ENCODE results near the gene ERBB4.
A peak's percentile ranks its signal among the peaks of the same experiment; 100 is the strongest.
"Not testable (repeated sequence)": the region's sequence is repeated elsewhere in the genome, so short reads cannot be mapped to it uniquely, and the experiment has no call there.

Gene ERBB4

DNA sequence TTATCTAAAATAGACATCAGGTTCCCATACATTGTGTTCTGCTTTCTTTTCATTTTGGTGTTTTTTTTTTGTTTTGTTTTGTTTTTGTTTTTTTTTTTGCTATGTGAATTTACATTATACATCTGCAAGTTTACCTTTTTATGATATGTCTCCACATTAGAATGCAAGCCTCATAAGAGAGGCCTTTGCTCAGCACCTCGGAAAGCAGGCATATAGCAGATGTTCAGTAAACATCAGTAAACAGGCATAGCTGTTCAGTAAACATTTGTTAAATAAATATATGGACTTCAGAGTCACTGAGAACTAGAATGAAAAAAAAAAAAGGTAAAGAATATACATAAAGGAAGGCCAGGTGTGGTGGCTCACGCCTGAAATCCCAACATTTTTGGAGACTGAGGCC is 405.3 kb downstream of the ERBB4 start:
- DNase-seq = no peak

DNA sequence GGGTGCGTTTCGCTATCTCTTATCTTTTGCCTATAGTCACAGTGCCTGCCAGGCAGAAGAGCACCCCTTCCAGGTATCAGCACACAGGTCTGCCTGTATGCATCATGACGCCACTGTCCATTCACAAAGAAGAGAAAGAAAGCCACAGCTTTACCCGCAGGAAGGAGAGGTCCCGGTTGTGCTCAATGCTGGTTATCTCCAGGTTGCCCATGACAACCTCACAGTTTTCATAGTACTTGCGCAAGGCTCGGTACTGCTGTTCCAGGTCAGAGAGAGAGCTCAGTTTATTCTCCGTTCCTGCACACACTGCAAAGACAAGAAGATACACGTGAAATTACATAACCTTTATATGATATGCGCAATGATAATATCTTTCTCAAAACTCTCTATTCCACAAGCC is 414.0 kb downstream of the ERBB4 start:
- no peak for DNase-seq

DNA sequence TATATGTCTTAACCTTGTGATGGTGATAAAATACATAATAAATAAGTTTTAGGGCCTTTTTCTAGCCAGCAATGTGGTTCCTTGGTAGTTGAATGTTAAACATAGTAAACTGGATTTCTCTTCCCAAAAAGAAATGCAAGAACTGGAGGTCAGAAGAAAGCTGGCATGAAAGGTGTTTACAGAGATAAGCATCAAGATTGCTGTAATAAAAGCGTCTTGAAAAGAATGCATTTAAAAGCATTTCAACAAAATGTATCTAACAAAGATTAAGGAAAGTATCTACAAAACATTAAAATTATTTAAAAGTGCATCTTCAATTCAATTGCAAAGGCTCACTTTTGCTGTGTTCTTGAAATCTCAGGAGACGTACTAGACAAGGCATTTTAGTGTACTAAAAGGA is 419.0 kb downstream of the ERBB4 start:
- DNase-seq = no peak

DNA sequence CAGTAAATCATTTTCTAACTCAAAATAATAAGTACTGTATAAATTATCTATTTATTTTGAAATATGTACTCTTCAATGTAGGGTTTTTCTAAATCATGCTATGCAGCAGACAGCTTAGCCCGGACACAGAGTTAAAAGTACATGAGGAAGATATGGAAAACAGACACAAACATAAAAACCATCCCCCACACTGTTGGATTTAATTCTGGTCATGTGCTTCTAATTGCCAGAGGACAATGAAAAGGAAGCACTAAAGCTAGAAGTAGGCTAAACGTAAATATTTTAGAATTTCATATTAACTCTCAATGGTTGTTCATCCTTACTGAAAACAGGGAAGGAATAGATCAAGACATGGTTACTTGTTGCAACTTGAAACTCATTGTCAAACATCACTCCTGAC is 420.7 kb downstream of the ERBB4 start:
- peak; percentile 2 for DNase-seq

DNA sequence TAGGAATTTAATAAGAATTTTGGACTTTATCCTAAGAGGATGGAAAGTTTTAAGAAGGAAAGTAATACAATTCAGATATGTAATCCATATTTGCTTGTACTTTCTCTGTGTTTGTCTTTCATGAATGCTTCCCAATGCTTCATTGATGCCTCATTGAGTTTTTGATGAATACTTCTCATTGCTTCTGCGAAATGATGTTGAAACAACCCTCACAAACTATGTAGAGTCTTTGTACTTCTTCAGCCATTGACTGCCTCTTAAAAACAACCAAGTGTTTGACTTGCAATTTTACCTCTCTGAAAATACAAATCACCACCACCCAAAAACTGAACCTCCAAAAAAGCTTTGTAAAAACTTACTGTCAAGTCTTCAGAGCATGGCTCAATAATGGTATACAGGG is 424.1 kb downstream of the ERBB4 start:
- no peak for DNase-seq

DNA sequence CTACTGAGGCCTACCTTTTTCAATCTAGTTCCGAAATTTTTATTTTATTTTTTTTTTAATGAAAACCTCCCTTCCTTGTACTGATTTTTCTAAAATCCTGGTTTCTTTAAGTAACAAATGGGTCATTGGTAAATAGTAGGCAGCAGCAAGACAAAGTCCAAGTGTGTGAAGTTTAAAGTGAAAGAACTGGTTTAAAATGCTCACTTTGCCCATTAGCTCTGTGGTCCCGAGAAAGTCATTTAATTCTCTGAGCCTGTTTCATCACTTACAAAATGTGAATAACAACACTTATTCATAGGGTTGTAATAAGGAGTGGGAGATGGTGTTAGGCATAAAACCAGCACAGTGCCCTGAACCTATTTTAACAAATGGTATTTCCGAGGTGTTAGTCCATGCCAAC is 426.2 kb downstream of the ERBB4 start:
- DNase-seq = no peak

DNA sequence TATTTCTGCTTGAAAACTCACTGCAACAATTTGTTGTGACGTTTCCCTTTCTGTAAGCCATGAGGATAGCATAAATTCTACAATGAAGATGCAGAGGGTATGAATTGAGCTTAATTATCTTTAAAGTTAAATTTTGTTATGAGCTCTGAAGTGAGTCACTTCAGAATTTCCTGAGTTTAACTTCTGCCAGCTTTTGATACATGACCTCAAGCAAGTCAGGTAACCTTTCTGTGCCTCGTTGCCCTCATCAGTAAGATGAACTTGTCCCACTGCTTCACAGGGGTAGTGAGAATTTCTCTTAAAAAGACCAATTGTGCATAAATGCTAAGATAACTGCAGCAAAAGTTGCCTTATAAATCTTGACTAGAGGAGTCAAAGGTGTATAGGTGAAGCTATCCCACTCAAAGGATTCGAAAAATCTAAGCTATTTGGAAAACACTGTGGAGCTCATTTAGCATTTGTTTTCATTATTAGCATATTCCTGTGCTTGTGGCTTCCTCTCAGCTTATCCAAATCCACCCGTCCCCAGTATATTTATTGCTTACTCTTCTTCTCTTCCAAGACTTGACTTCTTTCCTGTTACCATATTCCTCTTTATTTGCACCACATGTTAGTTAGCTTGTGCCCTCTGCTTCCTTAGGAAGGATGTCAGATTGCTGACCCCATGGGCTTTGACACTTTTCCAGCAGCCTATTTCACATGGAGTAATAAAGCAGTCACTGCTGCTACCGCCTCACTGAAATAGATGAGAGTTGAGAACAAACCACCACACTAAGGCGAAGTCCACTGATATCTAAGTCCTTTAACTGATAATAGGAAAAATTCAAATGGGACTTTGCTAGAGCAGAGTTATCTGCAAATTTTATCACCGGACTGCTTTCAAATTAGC is 428.6 kb downstream of the ERBB4 start:
- DNase-seq = no peak

DNA sequence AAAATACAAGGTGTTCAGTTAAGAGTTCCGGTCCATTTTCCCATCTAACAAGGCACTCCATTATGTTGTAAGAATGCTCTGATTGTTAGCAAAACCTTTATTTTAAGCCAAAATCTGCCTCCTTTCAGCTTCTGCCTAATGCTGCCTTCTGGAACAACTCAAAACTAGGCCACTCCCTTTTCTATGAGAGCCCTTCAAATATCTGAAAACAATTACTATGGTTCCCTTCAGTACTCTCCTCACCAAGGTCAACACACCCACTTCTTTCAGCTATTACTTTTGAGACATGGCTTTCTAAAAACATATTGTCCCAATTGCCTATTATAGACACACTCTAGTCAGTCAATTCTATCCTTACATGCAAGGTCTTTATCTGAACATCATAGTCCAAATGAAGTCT is 429.4 kb downstream of the ERBB4 start:
- no peak for DNase-seq

DNA sequence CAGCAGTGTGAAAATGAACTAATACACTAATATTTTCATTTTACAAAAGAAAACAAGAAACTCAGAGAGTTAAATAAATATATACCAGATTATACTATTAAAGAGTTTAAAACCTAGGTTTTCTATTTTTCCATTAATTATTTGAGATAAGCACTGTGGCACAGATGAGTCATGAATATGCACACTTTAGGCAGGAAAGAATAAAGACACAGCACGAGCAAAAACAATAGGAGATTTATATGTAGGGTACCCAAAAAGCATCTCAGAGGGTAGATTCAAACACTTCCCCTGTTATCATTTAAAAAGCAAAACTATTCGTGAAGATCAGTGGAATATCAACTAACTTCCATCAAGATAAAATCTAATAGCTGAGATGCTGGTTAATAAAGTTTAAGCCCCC is 430.6 kb downstream of the ERBB4 start:
- no peak for DNase-seq

DNA sequence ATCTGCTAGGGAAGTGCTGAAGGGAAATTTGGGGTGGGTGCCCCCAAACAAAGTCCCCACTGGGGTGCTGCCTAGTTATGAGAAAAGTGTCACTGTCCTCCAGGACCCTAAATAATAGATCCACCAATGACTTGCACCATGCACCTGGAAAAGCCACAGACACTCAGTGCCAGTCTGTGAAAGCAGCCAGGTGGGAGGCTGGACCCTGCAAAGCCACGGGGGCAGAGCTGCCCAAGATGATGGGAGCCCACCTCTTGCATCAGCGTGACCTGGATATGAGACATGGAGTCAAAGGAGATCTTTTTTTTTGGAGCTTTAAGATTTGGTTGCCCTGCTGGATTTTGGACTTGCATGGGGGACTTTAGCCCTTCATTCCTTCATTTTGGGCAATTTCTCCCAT is 431.6 kb downstream of the ERBB4 start:
- no peak for DNase-seq

DNA sequence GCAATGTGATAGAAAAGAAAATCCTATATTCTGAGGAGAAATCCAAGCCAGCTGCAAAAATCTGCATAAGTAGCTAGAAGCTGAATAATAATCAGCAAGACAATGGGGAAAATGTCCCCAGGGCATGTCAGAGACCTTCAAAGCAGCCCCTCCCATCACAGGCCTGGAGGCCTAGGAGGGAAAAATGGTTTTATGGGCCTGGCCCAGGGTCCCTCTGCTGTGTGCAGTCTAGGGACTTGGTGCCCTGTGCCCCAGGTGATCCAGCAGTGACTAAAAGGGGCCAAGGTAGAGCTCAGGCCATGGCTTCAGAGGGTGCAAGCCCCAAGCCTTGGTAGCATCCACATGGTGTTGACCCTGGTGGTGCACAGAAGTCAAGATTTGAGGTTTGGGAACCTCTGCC is 432.1 kb downstream of the ERBB4 start:
- DNase-seq = not testable (repeated sequence)

DNA sequence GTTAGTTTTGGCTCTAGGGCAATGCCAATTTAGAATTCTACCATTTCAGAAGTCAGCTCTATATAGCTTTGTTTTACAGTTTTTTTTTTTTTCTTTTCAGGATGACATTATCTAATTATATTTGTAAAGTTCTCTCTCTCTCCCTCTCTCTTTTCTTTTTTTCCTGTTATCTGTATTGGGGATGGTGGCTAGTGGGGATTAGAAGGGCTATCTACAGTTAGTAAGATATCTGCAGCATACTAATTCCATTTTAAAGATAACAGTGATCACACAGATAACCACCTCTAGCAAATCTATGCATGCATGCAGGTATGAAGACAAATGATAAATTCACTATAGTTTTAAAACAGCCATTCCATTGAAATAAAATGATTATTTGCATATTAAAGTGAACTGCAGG is 438.9 kb downstream of the ERBB4 start:
- DNase-seq = no peak

DNA sequence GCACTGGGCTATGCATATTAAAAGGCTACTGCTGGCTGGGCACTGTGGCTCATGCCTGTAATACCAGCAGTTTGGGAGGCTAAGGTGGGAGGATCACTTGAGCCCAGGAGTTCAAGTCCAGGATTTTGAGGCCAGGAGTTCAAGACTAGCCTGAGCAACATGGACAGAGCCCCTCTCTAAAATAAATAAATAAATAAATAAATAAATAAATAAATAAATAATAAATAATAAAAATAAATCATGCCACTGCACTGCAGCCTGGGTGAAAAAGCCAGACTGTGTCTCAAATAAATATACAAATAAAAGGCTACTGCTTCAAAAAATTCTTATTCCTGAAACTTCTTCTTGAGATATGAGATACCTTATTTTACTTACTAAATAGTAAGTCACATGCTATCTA is 439.6 kb downstream of the ERBB4 start:
- no peak for DNase-seq

DNA sequence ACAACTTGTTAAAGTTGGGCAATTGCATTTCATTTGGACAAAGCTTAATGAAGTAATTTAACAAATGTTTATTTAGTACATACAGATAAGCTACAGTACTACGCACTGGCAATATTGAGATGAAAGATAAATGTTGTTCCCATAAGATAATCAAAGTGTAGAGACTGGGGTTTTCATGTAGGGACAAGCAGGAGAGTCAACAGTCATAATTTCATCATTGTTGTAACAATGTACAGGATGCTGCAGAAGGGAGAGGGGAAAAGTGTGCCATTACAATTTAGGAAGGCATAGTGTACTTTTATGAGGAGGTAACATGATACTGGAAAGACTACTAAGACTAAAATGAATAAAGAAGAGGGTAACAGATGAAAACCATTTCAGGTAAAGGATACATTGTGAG is 441.6 kb downstream of the ERBB4 start:
- DNase-seq = no peak

DNA sequence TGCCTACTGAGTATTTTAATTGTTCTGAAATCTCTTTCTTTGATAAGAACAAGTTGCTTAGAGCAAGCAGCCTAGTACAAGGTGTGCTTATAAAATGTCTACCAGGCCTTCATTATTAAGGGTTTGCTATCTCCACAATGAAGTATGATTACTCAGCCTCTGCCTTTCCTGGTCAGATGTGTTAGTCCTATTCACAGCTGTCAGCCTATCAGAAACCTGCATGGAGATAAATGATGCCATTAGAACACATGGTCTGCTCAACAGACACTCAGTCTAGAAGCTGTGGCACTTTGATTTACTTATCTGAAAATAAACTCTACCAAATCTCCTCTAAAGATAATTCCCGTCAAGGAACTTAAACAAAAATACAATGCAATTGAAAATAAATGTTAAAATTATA is 448.7 kb downstream of the ERBB4 start:
- DNase-seq = no peak

DNA sequence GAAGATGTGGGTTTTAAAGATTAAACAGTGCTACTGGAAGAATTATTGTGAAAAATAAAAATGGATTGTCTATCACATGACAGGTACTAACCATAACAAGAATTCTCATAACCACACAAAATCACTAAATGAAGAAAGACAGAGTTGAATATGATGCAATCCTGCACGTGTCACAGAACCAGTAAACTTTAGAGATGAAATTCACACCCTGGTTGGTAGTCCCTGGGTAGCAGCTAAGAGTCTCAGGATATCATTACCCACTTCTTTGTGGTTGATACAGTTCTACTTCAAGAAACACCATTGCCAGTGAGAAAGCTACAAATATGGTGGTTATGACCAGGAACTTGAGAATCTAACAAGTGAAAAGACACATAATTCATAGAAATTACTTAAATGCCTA is 450.2 kb downstream of the ERBB4 start:
- no peak for DNase-seq

DNA sequence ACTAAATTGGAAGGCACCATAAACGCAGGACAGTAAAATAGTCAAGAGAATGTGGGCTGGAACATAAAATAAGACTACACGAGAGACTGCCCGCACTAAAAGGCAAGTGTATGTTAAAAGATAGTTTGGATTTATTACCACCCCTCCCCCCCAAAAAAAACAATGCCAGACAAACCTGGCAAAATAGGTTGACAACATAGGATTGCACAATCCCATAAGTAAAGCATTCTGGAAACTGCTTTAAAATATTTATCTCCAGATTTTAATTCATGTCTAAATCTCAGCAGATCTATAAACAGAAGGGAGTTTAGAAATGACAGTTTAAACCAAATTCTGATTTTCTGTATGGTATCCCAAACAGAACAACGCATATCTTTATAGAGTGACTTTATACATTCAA is 455.1 kb downstream of the ERBB4 start:
- DNase-seq = no peak

DNA sequence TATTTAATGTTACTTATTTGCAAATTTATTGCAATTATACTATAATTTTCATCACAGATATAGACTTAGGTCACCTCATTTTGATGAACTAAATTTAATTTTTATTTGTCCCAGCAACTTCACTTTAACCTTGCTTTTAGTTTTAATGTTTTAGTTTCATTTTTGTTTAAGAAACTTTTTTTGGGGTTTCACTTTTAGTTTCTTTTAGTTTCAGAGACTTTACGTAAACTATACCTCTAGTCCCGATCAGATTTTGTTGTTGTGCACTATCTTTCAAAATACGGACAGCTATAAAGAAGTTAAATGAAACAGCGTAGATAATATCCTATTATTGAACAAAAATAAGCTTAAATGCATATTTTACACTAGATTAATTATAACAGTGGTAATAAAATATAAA is 460.5 kb downstream of the ERBB4 start:
- no peak for DNase-seq

DNA sequence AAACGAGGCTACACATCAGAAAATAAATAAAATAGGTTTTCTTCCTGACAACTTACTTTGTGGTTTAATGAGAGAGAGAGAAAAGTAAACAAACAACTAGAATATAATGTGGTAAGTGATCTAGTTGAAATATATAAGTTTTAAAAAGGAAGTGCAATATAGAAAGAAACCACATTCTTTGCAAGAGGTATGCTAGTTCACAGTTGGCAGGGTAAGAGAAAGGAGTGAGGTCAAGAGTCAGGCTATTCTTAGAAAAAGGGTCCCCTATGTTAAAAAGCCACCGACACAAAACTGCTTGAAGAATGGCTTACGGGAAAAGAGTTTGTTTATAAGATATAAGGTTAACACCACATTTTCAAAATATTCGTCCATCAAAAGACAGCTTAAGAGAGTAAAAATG is 462.1 kb downstream of the ERBB4 start:
- DNase-seq = no peak

DNA sequence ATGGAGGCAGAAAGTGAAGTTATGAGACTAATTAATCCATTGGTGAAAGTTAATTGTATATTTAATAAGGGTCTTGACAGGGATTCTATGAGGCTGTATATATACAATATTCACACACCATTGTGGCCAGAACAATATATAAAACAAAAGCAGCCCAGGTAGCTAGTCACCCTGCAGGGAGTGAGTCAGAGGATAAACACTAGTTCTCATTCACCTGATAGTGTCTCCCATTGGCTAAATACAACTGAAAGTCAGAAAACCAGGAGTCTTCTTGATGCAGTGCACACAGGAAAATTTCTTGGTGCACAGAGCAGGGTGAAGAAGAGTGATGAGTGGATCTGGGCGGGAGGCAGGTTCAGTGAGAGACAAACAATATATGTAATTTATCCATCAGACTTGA is 465.2 kb downstream of the ERBB4 start:
- no peak for DNase-seq

DNA sequence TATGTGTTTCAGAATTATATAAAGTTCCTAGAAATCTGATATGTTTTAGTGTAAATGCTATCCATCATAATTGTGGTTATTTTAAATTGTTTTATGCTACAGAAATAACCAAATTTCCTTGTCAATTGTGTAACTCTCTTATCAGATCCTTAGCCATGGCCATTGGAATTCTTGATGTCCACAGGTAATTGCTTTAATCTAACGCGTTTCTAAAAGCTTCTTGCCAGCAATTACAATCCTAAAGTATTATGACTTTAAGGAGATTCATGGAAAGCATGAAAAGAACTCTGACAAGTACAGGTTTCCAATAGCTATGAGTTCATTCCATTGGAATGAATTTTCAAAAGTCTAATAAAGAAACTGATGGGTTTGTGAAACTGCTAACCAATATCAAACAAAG is 472.1 kb downstream of the ERBB4 start:
- no peak for DNase-seq

DNA sequence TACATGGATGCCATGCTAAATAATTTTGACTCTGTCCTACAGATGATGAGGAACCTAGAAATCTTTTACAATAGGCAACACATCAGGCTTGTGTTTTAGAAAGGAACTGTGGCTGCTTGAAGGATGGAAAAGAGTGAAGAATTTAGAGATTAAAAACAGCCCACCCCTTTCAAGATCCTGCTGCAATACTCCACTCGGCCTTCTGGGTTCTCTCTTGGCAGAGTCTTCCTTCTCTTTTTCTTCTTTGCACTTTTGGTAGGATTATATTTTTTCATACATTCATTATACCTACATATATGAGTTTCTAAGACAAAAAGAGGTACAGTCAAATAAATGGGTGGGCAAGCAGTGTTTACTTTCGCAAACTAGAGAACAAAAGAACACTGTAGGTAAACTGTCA is 474.3 kb downstream of the ERBB4 start:
- DNase-seq = no peak

DNA sequence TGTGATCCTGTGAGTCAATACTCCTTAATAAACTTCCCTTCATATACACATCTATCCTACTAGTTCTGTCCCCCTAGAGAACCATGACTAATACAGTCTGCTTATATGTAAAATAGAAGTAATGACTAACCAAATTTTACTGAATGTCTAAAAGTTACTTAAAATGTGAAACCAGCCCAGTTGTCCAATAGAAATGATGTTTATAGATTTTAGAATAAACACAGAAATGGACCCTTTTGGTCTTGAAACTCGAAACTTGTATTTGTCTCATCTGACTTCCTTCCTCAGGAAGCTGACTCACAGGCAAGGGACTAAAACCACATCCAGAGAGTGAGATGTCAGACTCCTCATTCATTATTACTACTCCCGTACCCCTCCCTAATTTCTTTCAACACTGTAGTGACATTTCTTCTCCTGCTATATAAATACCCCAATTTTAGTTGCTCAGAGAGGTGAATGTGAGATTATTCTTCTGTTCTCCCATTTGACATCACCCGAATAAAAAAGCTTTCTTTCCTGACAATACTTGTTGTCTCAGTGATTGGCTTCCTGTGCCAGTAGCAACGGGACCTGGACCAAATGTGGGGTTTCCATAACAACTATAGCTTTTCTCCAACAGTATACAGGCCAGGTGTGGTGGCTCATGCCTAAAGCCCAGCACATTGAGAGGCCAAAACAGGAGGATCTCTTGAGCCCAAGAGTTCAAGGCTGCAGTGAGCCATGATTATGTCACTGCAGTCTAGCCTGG is 486.0 kb downstream of the ERBB4 start:
- no peak for DNase-seq

DNA sequence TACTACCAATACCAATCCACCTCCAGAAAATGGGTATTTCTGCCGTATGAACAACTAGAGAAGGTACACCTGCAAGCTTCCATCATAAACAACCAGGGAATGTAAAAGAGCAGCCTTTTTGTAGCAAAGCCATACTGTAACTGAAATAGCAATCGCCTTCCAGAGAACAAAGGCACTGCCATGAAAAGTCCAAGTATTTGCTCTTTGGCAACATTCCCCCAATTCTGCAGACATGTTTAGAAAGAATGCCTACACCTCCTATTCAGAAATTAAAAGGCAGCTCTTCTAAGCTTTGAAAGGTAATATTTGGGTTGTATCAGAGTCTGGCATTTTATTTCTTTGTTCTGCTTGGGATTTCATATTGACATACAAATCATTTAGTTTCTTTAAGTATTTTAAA is 487.7 kb downstream of the ERBB4 start:
- no peak for DNase-seq

DNA sequence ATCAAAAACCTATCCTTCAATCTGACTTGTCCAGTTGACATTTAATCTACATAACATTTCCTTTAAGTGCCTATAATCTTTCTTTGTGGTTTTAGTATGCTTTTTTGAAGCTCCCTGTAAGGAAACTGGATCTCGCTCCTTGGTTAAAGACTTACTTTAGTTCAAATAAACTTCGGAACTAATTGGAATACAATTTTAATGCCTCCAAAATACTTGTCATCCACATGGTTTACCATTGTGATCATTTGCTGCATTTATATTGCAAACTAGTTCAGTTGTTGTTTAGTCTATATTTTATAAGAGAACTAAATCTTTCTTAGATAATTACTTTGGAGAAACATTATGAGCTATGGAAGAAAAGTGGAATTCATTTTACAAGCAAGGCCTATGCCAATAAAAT is 496.0 kb downstream of the ERBB4 start:
- no peak for DNase-seq
